GM18951 (cell line): ENCODE results near the gene SHB.

Experiments
- POLR2A ChIP-seq: IDR thresholded peaks from 4 replicates; pipeline ENCODE4 v1.6.1; 2011; ENCODE audit warnings: mild to moderate bottlenecking; ENCODE audit not compliant: insufficient read length, insufficient read depth; ENCODE audit errors: extremely low read depth
- in situ Hi-C: fragments of 300-500 bp; cut with MboI; formaldehyde crosslinking; loops from one replicate; pipeline ENCODE4 v1.12.0; 2022; ENCODE audit warnings: low sequenced_read_pairs, mixed read lengths, inconsistent platforms; ENCODE audit not compliant: unreplicated experiment

Gene SHB

DNA sequence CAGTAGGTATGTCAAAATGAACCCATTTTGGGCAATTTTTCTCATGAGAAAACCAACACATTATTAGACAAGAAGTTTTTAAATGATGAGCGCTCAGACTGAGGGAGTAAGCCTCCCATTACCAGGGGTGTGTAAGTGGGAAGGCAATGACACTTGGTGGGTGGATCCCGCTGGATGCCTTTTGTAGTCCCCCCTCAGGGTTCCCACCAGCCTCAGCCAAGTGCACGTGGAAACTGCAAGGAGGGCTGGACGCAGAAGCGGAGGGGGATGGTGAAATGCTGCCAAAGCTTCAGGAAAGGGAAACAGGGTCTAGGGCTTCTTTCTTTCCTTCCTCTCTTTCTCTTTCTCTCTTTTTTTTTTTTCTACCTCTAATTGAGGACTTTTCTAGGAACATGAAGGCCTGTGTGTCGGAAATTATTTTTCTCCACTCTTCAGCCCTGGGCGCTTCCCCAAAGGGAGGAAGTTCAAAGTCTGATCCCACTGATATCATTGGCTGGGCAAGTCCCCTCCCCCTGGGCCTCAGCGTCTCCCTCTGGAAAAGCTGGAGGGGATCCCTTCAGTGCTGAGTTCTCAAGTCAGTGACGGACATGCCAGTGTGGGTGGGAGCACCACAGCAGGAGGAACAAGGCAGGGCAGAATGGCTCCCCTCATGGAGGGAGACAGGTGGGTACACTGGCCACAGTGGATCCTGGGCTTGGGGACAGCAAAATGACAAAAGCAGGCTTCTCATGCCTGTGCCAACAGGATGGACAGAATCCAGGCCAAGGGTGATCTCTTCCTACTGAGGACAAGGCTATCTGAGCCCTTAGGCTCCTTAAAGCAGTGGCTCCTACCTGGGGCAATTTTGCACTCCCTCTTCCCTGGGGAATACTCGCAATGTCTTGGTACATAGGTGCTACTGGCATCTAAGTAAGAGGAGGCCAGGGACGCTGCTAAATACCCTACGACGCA is 141.2 kb downstream of the SHB start:
- in situ Hi-C loops, result no loop called here
- TF ChIP-seq POLR2A, result no peak

DNA sequence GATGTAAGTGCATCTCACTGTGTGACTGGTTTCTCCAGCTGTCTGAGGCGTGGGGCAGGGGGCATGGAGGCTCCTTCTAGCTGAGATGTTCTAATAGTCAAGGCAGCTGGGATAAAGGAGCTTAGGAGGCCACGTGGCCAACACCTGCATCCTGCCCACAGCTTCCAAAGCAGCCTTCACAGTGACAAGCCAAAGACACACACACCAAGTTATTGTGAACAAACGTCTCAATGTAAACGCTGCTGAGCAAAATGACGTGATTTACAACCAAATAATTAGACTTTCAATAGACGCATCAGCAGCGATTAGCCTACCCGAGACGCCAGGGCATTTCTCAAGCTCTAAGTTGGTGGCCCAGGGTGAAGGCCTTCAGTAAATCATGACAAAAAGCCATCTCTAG is 141.9 kb downstream of the SHB start:
- TF ChIP-seq POLR2A, result no peak
- in situ Hi-C loops, result no loop called here

DNA sequence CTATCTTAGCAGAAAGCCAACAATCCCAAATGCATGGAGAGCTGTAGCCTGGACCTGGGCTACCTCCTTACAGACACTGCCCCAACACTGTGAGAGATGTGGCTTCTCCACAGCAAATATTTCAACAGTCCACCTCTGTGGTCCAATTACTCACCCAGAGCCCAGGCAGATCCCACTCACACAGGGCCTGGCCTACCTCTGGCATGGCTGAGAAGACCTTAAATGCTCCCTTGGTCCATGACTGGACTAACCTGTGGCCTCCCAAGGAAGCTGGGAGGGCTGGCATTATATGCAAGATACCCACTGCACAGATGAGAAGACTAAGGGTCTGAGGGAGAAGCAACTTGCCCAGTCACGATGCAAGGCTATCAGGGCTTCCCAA is 142.3 kb downstream of the SHB start:
- in situ Hi-C loops, result no loop called here
- no peak for TF ChIP-seq POLR2A

DNA sequence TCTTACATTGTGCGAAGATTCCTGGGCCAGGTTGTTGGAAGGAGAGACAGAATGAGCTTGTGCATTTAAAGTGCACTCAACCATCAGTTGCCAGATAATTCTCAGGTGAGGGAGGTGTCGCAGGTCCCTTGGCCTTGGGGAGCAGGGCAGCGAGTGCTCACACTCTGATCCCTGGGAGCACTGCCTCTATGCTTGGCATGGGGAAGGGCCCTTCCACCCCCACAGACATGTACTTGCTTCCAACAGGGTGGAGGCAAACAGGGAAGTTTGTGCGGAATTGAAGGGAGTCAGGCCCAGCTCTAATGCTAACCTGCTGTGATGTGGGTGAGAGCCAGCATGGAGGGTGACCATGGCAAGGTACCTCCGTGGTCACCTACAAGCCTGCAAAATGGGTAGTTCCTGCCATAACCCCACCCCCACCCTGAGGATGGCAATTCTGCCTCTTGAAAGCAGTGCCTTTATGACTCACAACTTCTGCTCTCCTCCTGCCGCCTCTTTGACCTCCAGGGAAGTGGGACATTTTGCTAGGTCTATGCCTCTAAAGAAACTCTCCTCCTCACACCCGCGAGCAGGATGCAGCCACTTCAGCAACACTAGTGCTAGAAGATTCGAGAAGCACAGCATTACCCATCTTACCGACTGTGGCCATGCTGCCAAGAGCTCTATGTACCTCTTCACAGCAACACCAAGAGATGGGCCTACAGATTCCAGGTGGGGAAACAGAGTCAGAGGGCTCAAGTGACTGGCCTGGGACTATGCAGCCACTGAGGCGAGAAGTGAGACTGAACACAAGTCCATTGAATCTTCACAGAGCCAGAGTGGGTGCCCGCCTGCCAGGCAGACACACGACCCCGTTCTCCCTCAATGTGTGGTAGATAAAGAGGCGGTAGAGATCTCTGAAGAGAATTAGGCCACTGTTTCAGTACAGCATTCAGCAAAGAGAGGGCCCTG is 143.0 kb downstream of the SHB start:
- TF ChIP-seq POLR2A, result no peak
- in situ Hi-C loops, result no loop called here

DNA sequence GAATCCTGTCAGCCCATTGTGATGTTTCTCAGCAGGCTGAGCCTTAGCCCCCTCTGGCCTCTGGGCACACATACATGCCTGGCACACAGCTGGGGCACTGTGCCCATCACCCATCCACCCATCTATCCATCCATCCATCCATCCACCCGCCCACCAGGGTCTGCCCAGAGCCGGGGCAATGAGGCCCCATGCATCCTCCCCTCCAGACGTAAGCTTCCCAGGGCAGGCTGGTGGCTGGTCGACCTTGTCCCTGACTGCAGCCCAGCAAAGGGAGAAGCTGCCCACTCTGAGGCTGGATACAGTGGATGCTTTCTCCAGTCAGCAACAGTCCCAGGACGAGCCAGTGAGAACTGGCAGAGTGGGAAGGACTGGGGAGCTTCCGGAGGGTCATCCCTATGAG is 144.0 kb downstream of the SHB start:
- no peak for TF ChIP-seq POLR2A
- in situ Hi-C loops, result no loop called here

DNA sequence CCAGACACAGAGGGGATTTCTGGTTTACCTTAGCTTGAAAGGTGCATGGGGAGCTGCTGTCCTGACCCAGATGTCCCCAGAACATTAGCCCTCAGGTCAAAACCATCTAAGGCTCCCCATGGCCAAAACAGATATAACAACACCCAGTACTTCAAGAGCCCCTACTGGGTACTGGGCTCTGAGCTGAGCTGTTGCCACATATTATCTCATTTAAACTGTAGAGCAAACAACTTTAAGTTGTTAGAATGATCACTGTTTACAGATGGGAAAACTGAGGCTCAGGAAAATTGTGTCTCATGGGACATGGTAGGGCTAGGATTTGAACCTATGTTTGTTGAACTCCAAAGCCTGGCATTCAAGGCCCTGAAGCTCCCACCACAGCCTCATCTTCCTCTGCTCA is 144.5 kb downstream of the SHB start:
- no peak for TF ChIP-seq POLR2A
- in situ Hi-C loops, result no loop called here

DNA sequence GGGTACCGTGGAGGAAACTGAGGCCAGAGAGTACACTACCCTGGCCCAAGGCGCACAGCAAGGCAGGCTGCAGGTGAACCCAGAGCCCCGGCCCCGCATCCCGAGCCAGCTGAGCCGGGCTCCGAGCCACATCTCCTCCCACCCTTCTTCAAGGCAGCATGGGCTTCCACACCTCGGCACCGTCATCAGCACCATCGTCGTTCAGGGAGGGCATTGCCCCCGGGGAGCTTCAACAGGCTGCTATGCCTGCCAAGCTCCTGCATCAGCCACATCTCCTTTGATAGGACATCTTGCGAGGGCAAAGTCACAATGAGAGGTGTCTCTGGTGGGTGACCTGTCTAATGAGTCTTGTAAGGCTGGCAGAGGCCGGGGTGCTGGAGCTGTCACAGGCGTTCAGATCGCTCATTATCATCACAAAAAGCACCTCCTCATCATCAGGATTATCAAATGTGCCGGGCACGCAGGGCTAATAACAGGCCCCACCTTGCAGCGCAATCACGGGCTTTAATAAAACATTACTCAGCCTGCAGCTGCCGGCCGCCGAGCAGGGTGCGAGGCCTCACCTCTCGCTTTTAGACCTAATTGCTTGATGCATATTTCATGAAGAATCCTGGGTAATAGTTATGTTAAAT is 145.1 kb downstream of the SHB start:
- TF ChIP-seq POLR2A, result no peak
- in situ Hi-C loops, result no loop called here

DNA sequence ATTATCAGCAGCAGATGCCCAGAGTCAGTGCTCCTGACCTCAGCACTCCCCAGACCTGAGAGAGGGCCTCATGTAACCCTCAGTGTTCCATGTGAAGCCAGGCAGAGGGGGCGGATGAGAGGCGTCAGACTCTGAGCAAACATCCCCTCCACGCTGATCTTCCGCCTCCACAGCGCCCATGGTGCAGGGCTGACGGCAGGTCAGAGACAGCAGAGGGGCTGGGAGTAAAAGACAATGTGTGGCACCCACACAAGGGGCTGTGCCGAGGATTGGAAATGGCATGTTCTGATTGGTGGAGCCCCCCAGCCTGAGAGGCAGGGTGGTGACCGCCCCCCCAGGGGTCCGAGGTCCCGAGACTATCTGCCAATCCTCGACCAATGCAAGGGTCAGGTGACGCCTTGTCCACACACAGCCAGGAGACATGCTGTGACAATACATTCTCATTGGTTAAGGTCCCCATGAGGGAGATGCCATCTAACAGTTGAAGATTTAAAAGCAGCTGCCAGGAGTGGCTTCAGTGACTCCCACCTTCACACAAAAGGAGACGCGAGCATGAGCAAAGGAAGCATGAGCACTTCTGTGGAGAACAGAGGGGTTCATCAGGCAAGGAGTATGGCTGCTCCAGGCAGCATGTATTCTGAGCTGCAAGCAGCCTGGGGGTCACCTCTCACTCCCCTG is 145.8 kb downstream of the SHB start:
- in situ Hi-C loops, result no loop called here
- TF ChIP-seq POLR2A, result no peak

DNA sequence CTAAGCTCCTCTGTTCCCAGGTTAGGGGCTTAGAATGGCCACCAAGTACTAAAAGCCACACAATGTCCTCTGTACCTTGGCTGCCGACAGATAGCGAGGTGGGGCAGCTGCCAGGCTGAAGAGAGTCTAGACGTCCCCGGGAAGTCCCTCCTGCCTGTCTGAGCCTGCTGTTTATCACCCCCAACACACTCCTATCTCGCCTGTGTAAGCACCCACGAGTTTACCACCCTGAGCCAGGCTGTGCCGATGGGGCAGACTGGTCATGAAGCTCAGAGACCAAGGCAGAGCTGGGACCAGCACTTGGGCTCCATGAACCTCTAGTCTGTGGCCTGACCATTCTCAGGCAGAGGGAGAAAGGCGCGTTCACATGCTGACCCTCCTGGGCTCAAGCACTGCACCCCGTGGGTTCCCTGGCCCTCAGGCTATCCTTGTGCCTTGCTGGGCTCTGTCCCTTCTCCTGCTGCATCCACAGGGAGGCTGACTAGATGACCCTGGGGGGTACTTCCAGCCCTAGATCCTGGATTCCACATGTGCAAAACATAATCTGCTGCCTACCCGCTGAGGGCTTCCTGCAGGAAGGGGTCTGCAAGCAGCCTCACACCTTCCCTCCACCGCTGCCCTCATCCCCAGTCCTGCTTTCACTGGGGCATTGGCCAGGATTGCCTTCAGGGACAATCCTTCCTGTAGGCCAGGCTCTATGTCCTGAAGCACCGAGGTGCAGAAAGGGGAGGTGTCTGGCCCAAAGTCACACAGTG is 146.5 kb downstream of the SHB start:
- in situ Hi-C loops, result no loop called here
- TF ChIP-seq POLR2A, result no peak

DNA sequence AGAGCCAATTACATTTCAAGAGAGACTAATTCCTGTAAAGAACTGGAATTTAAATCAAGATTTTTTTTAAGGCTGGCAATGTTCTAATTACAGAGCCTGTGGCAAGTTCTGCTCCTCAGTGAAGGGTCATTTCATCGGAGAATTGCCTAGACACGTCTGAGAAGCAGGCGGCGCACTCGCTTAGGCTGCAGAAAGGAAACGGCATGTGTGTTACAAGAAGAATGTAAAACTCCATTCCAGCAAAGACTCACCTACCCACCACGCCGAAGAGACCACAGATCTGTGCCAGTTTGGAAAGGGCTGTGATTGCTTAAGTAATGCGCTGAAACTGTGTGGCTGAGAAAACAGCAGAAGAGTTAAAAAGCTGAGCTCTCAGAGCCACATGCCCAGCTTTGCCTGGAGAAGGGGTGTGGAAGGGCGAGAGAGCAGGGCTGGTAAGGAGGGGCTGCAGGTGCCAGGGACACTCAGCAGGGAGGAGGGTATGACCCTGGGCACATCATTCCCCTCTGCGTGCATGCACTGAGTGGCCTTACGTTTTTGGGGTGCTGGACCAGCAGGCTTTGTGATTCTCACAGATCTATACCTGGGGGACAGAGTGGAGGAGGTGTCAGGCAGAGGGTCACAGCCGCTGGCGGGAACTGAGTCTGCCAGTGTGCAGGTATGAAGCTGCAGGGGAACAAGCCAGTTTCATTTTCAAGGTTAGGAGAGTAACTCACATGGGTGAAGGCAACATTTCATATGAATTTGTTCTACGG is 147.3 kb downstream of the SHB start:
- TF ChIP-seq POLR2A, result no peak
- in situ Hi-C loops, result no loop called here

DNA sequence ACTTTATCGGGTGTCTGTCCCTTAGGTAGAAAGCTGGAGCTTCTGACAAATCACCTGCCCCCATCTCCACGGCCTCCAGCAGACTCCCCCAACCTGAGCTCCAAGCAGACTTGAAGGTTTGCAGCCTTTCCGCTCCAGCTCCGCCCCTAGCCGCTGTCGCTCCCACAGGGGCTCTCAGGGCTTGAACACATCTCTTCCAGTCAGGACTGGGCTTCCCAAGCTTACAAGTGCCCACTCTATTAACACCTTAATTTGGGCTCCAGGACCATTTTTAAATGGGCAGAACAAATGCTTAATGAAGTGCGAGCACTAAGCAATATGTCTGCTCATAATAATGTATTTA is 147.9 kb downstream of the SHB start:
- TF ChIP-seq POLR2A, result no peak
- in situ Hi-C loops, result no loop called here
